ENCODE data around the gene ABCC1. TPM values are rescaled to one million over a fixed set of nuclear protein-coding genes. Genes with fewer than 3 reads are reported as not detected.

ABCC1 gene
- total RNA-seq, 1 experiment from 2014 or later, result 16.1 TPM

DNA sequence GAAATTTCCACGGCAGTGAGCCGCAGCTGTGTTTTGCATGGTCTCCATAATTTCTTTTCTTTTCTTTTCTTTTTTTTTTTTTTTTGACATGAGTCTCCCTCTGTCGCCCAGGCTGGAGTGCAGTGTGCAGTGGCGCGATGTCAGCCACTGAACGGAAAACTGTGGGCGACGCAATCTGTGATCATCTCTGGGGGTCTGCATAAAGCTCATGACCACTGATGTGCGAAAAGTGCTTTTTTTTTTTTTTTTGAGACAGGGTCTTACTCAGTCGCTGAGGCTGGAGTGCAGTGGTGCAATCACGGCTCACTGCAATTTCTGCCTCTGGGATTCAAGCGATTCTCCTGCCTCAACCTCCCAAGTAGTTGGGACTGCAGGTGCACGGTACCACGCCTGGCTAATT lies 156.2 kb downstream of the ABCC1 start:
- Histone ChIP-seq H3K27me3 (ENCODE audit: low read length) (no peaks in the 10 kb centered on the region), H3K4me3 (ENCODE audit: low read length) (no peak overlapping the region), H2AFZ (ENCODE audit: low read length) (no peak overlapping the region), H3K9me2 (replicated peaks; ENCODE audit: low read length) (no peaks in the 10 kb centered on the region), H3K9ac (ENCODE audit: low read length) (no peak overlapping the region), H3K9me3 (ENCODE audit: low read length) (no peaks in the 10 kb centered on the region), H3F3A (ENCODE audit: low read length, unreplicated experiment) (no peaks in the 10 kb centered on the region), H3K27ac (ENCODE audit: low read length) (no peak overlapping the region), H3K79me2 (ENCODE audit: low read length) (no peaks in the 10 kb centered on the region), H3K36me3 (ENCODE audit: low read depth, low read length) (peaks cover 6% of the 10 kb centered on the region; the same call in 1 of the 2 replicates), H4K20me1 (ENCODE audit: low read length) (no peaks in the 10 kb centered on the region), H3K4me2 (ENCODE audit: low read length) (no peak overlapping the region), H3K4me1 (ENCODE audit: insufficient read depth, low read length) (no peaks in the 10 kb centered on the region)
- TF ChIP-seq, protein P1, sequence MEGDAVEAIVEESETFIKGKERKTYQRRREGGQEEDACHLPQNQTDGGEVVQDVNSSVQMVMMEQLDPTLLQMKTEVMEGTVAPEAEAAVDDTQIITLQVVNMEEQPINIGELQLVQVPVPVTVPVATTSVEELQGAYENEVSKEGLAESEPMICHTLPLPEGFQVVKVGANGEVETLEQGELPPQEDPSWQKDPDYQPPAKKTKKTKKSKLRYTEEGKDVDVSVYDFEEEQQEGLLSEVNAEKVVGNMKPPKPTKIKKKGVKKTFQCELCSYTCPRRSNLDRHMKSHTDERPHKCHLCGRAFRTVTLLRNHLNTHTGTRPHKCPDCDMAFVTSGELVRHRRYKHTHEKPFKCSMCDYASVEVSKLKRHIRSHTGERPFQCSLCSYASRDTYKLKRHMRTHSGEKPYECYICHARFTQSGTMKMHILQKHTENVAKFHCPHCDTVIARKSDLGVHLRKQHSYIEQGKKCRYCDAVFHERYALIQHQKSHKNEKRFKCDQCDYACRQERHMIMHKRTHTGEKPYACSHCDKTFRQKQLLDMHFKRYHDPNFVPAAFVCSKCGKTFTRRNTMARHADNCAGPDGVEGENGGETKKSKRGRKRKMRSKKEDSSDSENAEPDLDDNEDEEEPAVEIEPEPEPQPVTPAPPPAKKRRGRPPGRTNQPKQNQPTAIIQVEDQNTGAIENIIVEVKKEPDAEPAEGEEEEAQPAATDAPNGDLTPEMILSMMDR (conservative IDR thresholded peaks at IDR 0.05; ENCODE audit: low read depth, low read length), result no peak
- no peak for TF ChIP-seq EZH2phosphoT487 (IDR thresholded peaks at IDR 0.05; ENCODE audit: borderline replicate concordance, low read length)
- TF ChIP-seq EZH2 (IDR thresholded peaks at IDR 0.05; ENCODE audit: low read length, unreplicated experiment), result no peak
- ATAC-seq (no peak), DNase-seq (no peak)
- ChIA-PET CTCF (no interaction called here), POLR2A (ENCODE audit: unreplicated experiment) (no interaction called here)
- BruUV-seq (replicated peaks), result no TSS peak
- intact Hi-C loops (cut with micrococcal nuclease), result no loop called here

DNA sequence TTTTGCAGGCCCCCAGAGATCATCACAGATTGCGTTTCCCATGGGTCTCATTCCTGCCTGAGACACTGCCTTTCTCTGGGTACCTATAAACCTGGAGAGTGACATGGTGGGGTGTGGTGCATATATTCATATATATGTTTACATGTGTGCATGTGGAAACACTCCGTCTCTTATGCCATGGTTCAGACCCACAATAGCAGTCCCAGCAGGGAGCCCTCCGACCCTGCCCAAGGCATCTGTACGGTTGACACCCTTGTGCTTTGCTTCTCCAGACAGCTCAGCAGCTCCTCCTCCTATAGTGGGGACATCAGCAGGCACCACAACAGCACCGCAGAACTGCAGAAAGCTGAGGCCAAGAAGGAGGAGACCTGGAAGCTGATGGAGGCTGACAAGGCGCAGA lies 157.1 kb downstream of the ABCC1 start:
- Histone ChIP-seq H3K36me3 (ENCODE audit: low read depth, low read length) (peaks cover 6% of the 10 kb centered on the region; the same call in 1 of the 2 replicates), H3K27me3 (ENCODE audit: low read length) (no peaks in the 10 kb centered on the region), H3K4me2 (ENCODE audit: low read length) (no peak overlapping the region), H3K4me3 (ENCODE audit: low read length) (no peak overlapping the region), H3K27ac (ENCODE audit: low read length) (no peak overlapping the region), H3K9me3 (ENCODE audit: low read length) (no peaks in the 10 kb centered on the region), H4K20me1 (ENCODE audit: low read length) (no peaks in the 10 kb centered on the region), H3K79me2 (ENCODE audit: low read length) (no peaks in the 10 kb centered on the region), H2AFZ (ENCODE audit: low read length) (no peak overlapping the region), H3K9me2 (replicated peaks; ENCODE audit: low read length) (no peaks in the 10 kb centered on the region), H3K9ac (ENCODE audit: low read length) (no peak overlapping the region), H3K4me1 (ENCODE audit: insufficient read depth, low read length) (no peaks in the 10 kb centered on the region), H3F3A (ENCODE audit: low read length, unreplicated experiment) (no peaks in the 10 kb centered on the region)
- ATAC-seq (no peak), DNase-seq (no peak)
- TF ChIP-seq EZH2 (IDR thresholded peaks at IDR 0.05; ENCODE audit: low read length, unreplicated experiment) (no peak), EZH2phosphoT487 (IDR thresholded peaks at IDR 0.05; ENCODE audit: borderline replicate concordance, low read length) (no peak)
- TF ChIP-seq, protein P1 (conservative IDR thresholded peaks at IDR 0.05; ENCODE audit: low read depth, low read length), result no peak
- CTCF ChIA-PET, result no interaction called here
- BruUV-seq (replicated peaks), result no TSS peak
- POLR2A ChIA-PET (ENCODE audit: unreplicated experiment), result no interaction called here
- intact Hi-C loops (cut with micrococcal nuclease), result no loop called here

DNA sequence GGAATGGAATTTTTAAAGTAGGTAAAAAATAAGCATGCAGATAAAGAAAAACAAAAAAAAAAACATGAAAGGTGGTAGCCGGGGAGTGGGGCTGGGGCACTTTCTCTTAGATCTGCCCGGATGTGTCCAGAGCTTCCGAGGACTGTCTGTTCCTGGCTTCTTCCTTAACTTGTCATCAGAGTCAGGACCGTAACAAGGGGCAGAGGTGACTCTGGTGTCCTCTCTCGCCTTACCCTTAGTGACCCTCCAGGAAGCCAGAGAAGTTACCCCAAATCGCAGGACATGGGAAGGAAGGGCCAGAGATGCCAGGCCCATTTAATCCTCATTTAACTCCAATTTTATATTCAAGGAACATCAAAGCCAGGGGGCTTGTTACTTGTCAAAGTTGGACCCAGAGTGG lies 158.4 kb downstream of the ABCC1 start:
- intact Hi-C loops (cut with micrococcal nuclease), result no loop called here
- Histone ChIP-seq H3K4me1 (ENCODE audit: insufficient read depth, low read length) (no peaks in the 10 kb centered on the region), H3K9ac (ENCODE audit: low read length) (no peak overlapping the region), H3K4me3 (ENCODE audit: low read length) (no peak overlapping the region), H3F3A (ENCODE audit: low read length, unreplicated experiment) (no peaks in the 10 kb centered on the region), H3K79me2 (ENCODE audit: low read length) (no peaks in the 10 kb centered on the region), H4K20me1 (ENCODE audit: low read length) (no peaks in the 10 kb centered on the region), H3K9me3 (ENCODE audit: low read length) (no peaks in the 10 kb centered on the region), H3K36me3 (ENCODE audit: low read depth, low read length) (peaks cover 11% of the 10 kb centered on the region; the same call in 1 of the 2 replicates), H3K9me2 (replicated peaks; ENCODE audit: low read length) (no peaks in the 10 kb centered on the region), H2AFZ (ENCODE audit: low read length) (no peak overlapping the region), H3K4me2 (ENCODE audit: low read length) (no peak overlapping the region), H3K27me3 (ENCODE audit: low read length) (no peaks in the 10 kb centered on the region), H3K27ac (ENCODE audit: low read length) (no peak overlapping the region)
- no peak for DNase-seq
- no peak for TF ChIP-seq EZH2phosphoT487 (IDR thresholded peaks at IDR 0.05; ENCODE audit: borderline replicate concordance, low read length)
- TF ChIP-seq, protein P1 (conservative IDR thresholded peaks at IDR 0.05; ENCODE audit: low read depth, low read length), result no peak
- no peak for TF ChIP-seq EZH2 (IDR thresholded peaks at IDR 0.05; ENCODE audit: low read length, unreplicated experiment)
- no peak for ATAC-seq
- POLR2A ChIA-PET (ENCODE audit: unreplicated experiment), result no interaction called here
- CTCF ChIA-PET, result interaction anchor here (0.6 kb wide), 1 partner anchor 330 kb away, joined by 4 read pairs; no protein-coding TSS in a partner anchor
- no TSS peak for BruUV-seq (replicated peaks)

All from PC-3 (cell line).